GM18520 (cell line): ENCODE data around the gene MYO5B.
A peak's percentile ranks its signal among the peaks of the same experiment; 100 is the strongest.
"Not testable (repeated sequence)": the region's sequence is repeated elsewhere in the genome, so short reads cannot be mapped to it uniquely, and the experiment has no call there.

Source experiments
- ATAC-seq: cut with Tn5 transposase; IDR thresholded peaks from one replicate; pipeline ENCODE4 v1.9.1; 2021; ENCODE audit not compliant: unreplicated experiment

MYO5B gene

DNA sequence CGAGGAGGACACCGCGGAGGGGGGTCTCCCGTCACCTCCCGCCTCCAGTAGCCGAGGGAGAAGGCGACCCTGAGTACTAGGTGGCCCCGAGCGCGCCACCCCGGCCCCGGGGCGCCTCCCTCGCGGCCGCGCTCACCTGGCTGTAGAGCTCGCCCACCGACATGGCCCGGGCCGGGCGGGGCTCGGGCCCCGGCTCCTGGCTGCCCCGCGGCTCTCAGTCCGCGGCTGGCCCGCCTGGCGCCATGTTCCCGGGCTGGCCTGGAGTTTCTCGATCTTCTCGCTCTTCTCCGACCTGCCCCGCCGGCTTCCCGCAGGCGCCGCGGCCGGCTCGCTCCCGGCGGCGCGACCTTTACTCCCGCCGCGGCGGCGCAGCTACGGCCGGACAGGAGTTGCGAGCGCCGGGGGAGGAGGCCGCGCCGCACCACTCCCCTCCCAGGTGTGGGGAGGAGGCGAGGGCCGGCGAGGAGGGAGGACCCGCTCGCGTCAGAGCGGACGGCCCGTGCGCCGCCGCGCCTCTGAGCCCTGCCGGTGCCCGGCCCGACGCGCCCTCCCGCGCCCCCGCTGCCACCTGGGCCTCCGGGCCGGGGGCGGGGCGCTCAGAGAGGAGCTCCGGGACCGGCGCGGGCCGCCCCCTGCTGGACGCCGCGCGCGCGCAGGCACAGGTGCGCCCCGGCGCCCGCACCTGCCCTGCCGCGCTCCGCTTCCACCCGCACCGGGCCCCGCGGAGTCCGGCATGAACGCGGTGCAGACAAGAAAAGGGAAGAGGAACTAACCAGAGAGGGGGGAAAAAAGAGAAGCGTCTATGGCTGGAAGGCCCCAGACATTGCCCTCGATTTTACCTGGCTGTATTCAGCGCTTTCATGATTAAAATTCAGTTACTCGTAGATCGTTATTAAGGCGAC lies at the start of gene MYO5B:
MYO5B (minus strand) TSS at position 517 of the 902 bp plus-strand sequence; CDS start at position 163, 354 bp downstream.
- ATAC-seq = peak; percentile 50

DNA sequence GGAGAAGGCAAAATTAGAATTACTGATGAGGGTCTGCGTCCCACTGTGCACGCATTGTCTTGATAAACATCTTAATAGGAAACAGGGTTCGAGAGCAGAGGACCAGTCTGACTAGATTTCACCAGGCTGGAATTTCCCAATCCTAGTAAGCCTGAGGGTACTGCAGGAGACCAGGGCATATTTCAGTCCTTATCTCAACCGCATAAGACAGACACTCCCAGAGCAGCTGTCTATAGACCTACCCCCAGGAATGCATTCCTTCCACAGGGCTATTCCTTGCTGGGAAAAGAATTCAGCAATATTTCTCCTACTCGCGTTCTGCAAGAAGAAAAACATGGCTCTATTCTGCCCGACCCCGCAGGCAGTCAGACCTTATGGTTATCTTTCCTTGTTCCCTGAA lies 46.8 kb upstream of the MYO5B start:
- ATAC-seq = not testable (repeated sequence)

DNA sequence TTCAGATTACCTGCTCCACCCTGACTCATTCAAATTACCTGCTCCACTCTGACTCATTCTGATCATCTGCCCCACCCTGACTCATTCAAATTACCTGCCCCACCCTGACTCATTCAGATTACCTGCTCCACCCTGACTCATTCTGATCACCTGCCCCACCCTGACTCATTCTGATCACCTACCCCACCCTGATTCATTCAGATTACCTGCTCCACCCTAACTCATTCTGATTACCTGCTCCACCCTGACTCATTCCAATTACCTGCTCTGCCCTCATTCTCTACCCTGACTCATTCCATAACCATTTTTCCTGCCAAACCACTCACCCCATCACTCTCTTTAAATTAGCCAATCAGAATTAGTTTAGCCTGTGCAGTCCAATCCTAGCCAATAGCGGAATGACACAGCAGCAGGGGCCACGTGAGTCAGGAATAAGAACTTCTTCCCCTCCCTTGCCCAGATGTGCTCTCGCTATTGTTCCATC lies 45.2 kb upstream of the MYO5B start:
- no peak for ATAC-seq

DNA sequence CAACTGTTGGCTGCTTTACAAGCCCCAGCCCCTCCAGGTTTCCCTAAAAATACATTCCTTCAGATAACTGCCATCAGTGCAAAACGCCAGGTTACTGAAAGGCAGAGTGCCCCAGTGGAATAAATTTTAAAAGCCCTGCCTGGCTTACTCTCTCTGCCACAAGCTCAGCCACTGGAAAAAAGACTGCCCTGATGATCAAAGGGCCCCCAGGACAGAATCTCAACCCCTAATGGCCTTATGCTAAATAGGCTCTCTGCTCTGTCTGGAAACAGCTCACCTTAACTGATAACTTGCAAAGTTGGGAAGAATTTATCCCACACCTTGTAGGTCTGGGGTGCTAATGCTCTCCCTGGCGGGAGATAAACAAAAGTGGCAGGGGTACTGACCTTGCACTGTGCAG lies 37.5 kb upstream of the MYO5B start:
- no peak for ATAC-seq

DNA sequence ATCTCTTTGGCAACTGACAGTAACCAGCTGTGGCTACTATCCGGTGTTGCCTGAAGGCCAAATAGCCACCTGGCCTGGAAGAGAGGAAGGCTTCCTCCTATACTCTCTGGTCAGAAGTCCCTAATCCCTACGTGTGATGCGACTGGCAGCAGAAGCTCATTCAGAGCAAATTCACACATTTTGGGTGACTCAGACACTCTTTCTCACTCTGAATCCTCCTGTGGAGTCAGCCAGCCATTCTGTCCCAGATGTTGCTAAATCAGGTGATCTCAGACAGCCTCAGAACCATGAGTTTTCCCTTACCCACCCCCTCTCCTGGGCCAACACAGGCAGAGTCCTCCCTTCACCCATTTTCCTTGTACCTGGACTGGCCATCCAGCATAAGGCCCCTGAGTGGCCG lies 36.7 kb upstream of the MYO5B start:
- peak; percentile 68 for ATAC-seq

- ATAC-seq = not testable (repeated sequence)
These were observed 25.3 kb upstream of the MYO5B start for GRCh38 chr18:50220249-50220648.

DNA sequence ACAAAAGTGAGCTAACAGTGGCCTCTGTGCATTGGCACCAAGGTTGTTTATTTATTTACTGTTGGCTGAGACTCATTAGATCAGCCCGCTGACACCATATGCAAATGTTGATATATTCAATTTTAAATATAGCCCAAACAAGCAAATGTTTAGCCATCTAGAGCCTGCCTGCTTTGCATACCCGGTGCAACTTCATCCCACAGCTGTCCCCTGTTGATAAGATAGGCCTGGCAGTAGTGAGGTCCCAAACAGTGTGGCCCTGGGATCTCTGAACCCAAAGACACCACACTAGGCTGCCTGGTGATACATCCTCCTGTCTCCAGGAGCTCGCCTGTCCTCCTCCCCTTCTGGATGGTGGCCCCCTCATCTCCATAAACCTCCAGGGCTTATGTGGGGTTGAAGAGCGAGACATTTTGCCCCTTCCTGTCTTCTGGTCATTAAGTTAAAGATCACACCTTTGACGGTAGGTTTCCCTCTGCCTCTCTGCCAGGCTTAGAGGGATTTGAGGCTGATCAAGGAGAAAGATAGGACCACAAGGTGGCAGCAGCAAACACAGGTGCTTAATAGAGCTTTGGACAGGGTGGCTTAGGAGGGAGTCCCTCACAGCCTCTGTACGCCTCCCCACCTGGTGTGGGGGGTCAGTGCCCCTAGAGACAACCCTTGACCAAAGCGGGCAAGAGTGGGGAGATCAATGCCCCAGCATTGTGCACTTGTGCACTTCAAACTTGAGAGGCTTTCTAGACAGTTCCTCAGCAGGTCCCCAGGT lies 23.7 kb upstream of the MYO5B start:
- ATAC-seq = peak; percentile 65

- ATAC-seq = no peak
These were observed 14.4 kb upstream of the MYO5B start for GRCh38 chr18:50209311-50209710.

DNA sequence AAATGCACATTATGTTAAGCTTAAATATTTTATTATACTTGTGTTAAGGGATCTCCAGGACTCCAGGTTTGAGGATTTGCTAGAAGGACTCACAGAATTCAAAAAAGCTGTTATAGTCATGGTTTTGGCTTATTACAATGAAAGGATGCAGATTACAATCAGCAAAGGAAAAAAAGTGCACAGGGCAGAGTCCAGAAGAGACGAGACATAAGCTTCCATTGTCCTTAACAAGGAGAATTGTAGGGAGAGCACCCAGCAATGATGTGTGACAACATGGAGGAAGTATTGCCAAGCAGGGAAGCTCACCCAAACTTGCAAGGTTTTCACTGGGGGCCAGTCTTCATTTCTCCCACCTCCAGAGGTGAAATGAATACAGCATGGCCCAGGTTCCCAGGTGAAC lies 12.8 kb upstream of the MYO5B start:
- ATAC-seq = no peak

DNA sequence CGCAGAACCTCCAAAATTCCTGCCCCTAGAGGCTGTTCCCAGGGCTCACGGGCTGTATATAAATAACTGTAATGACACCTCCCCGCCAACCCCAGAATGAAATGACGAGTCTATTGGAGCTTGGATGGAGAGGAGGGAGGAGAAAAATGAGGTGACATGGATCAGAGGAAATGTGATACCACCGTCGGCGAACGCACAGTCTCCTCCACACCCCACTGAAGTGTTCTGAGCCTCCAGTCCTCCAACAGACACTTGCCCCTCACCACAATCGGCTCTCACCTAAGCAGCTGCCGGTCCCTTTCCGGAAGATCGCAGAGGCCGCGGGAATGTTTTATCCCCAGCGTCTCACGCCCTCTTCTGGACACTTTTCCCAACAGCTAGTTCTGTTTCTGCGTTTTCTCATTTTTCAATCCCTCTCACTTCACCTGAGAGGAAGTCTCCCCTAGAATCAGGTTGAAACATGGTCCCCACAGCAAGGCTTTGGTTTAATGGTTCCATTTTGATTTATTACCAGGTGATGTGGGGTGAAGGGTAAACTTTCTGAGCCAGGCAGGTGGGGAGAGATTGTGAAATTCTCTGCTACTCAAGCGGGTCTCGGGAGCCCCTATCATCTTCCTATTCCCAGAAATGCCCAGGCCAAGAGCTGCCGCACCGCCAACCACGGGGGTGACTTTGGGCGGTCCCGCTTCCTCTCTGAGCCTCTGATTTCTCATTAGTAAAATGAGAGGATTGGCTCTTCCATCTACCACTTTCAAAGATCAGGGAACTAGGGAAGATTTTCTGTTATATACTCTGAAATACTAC lies 9.1 kb upstream of the MYO5B start:
- ATAC-seq = no peak

DNA sequence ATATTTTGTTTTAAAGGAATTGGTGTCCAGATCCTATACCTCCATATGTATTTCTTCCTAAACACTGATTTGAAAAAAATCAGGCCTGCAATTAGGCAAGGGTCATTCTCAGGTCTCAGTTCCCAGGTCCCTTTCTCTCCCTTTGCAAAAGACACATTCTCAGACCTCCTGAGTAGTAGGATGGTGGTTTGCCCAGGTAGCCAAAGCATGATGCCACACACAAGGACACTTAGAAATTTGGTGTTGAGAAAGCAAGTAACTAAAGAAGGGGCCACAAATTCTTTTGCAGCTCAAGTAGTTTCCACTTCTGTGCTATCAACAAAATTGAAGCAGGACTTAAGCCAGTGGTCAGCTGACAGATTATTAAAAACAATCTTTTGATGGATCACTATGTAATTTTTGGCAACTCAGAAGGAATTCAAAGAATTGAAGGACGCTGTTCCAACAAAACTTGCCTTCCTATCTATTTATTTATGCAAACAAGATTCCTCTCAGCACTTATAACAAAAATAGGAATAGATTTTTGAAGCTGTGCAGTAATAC lies 6.6 kb upstream of the MYO5B start:
- ATAC-seq = no peak

DNA sequence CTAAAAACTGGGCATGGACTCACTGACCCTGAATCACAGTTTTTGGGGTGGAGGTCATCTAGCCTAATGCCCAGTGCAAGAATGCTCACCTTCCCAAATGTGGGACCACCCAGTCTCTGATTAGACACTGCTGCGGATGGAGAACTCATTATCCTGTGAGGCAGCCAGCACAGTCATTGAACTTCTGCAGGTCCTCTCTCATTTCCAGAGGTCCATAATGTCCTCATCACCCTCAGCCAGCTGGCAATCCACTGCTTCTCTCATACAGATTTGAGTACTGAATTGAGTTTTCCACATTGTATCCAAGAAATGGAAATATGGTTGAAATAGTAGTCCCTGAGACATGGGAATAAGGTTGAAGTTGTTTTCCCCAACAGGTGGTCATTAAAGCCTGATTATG lies 5.0 kb upstream of the MYO5B start:
- no peak for ATAC-seq

GRCh38 chr18:50199346-50199855 lies 4.5 kb upstream of the MYO5B start:
- ATAC-seq = no peak

DNA sequence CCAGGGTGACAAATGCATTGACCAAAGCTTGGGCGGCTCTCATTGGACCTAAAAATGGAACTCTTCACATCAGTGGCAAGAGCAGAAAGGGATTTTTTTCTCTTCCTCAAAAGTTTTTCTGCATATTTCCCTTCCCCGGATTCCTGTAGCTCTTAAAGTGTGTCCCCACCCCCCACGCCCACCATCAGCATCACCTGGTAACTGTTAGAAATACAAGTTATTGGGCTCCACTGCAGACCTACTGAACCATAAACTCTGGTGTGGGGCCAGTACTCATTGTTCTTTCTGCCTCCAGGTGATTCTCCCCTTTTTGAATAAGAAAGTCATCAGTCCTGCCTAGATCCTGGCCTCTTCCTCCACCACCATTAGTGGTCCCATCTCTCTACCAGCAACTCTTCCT lies 1.3 kb upstream of the MYO5B start:
- no peak for ATAC-seq

DNA sequence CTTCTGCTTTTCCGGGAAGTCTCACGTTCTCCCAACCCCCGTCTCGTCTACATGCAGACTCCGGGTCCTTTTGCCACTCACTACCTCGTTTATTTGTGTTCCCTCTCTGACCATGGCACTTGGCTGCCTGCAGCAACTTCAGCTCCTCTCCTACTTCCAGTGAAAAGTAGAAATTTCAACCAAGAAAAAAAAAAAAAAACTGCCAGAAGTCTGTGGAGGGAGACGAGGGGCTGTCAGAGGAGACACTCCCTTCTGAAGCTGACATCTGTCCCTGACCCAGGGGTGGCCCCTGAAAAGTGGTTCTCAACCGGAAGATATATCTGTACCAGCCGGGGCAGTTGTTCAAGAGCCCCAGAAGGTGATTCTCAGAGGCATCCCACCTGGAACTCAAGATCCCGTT lies 742 bp upstream of the MYO5B start:
- no peak for ATAC-seq

GRCh38 chr18:50193796-50194630 lies 934 bp downstream of the MYO5B start:
- no peak for ATAC-seq

GRCh38 chr18:50192995-50193795 lies 1.8 kb downstream of the MYO5B start:
- no peak for ATAC-seq

DNA sequence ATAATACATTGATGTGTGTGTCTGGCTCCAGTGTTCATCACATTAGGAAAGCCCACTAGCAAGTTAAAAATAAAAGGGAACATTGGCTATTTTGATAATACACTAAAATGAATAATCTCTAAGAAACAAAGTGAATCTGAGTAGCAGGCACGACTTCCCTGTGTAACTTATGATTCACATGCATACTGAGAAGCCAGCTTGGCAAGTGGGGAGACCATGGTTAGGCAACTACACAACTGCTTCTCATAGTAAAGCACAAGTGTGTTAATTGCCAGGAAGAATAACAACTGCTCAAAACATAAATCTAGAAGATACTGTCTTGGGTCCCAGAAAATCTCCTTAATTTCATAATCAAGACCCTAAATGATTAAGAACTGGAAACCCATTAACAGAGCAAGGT lies 4.0 kb downstream of the MYO5B start:
- no peak for ATAC-seq

DNA sequence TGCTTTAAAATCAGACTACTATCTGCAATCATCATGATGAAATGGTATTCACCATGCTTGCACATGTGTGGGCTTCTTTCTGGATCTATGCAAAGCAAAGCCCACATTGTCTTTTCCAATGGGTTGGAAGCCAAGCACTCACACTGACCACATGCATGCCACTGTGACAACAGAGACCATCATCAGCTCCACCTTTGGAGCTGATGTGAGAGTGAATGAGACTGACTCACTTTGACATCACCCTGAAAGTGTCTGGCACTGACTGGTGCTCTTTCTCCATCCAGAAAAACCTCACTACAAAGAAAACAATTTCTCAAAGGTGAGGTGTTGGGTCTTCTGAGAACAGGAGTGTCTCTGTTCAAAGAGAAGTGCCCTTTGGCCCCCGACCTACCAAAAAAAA lies 4.7 kb downstream of the MYO5B start:
- no peak for ATAC-seq
